Fibroblast of the aortic adventitia (primary cell): ENCODE results near the gene DNAH12. TPM values are rescaled to one million over a fixed set of nuclear protein-coding genes. Genes with fewer than 3 reads are reported as not detected.
"Not testable (repeated sequence)": the region's sequence is repeated elsewhere in the genome, so short reads cannot be mapped to it uniquely, and the experiment has no call there.

Source experiments
- DNase-seq: peaks from one replicate; pipeline ENCODE4 v3.0.0-alpha.2; 2010; ENCODE audit warnings: low read depth
- H3K4me3 ChIP-seq: 2 replicates; pipeline ENCODE4 v1.5.1; 2011; ENCODE audit warnings: low read depth, mild to moderate bottlenecking, control low read depth, low read length, moderate library complexity
- total RNA-seq: library from RNA; depleted of rRNA; stranded (reverse); fragments of >200 nt; gene quantifications from 2 replicates; pipeline ENCODE4 v1.2.3, GENCODE V29; 2012; ENCODE audit warnings: low replicate concordance
- TF ChIP-seq, protein P1 (sequence below): IDR thresholded peaks from 2 replicates; pipeline ENCODE4 v1.5.1; 2011; ENCODE audit warnings: mild to moderate bottlenecking, low read length, control low read depth, inconsistent platforms; ENCODE audit not compliant: insufficient read depth

Gene DNAH12
- total RNA-seq, 1 donor: 0.09 TPM

DNA sequence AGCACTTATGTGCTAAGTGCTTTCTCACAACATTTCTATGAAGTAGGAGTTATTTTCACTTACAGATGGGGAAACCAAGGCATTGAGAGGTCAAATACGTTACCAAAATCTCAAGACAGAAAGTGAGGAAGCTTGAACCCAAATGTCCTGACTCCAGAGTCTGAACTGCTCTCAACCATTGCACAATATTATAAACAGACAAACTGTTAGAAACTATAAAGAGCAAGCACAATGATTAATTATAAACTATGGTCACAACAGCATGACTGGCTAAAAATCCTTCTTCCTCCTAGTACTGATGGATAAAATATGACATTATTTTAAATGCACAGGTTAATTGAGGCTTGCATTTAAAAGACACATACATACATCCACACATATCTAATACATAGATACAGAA lies 173.8 kb downstream of the DNAH12 start:
- H3K4me3 ChIP-seq: no peak overlapping the region
- TF ChIP-seq, protein P1, sequence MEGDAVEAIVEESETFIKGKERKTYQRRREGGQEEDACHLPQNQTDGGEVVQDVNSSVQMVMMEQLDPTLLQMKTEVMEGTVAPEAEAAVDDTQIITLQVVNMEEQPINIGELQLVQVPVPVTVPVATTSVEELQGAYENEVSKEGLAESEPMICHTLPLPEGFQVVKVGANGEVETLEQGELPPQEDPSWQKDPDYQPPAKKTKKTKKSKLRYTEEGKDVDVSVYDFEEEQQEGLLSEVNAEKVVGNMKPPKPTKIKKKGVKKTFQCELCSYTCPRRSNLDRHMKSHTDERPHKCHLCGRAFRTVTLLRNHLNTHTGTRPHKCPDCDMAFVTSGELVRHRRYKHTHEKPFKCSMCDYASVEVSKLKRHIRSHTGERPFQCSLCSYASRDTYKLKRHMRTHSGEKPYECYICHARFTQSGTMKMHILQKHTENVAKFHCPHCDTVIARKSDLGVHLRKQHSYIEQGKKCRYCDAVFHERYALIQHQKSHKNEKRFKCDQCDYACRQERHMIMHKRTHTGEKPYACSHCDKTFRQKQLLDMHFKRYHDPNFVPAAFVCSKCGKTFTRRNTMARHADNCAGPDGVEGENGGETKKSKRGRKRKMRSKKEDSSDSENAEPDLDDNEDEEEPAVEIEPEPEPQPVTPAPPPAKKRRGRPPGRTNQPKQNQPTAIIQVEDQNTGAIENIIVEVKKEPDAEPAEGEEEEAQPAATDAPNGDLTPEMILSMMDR: no peak
- DNase-seq: no peak

- H3K4me3 ChIP-seq, DNase-seq: not testable (repeated sequence)
These were observed 179.1 kb downstream of the DNAH12 start for GRCh38 chr3:57365089-57365488.

DNA sequence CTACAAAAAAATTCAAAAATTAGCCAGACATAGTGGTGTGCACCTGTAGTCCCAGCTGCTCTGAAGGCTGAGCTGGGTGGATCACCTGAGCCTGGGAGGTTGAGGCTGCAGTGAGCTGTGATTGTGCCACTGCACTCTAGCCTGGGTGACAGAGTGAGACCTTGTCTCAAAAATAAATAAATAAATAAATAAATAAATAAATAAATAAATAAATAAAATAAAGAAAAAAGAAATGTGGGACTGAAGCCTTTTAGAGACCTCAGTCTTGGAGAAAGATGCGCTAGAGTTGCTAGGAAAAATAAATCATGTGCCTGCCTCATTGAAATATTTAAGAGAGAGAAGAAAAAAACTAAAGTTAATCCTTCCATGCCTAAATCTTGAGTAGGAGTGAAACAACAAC lies 187.9 kb downstream of the DNAH12 start:
- H3K4me3 ChIP-seq, DNase-seq: not testable (repeated sequence)

DNA sequence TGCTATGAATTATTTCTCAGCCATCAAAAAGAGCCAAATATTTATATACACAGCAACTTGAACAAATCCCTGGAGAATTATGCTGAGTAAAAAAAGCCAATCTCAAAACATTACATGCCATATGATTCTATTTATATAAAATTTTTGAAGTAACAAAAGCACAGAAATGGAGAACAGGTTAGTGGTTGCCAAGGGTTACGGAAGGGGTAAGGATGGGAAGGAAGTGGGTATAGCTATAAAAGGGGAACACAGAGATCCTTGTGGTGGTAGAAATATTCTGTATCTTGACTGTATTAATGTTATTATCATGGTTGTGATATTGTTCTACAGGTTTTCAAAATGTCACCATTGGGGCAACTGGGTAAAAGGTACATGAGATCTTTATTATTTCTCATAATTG lies 189.4 kb downstream of the DNAH12 start:
- DNase-seq: no peak
- no peak overlapping the region for H3K4me3 ChIP-seq
- TF ChIP-seq, protein P1: no peak

- no peak for DNase-seq
- TF ChIP-seq, protein P1: no peak
- H3K4me3 ChIP-seq: no peak overlapping the region
These were observed 193.9 kb downstream of the DNAH12 start for GRCh38 chr3:57350271-57350670.

- DNase-seq, H3K4me3 ChIP-seq: not testable (repeated sequence)
These were observed 205.0 kb downstream of the DNAH12 start for GRCh38 chr3:57339071-57339642.

DNA sequence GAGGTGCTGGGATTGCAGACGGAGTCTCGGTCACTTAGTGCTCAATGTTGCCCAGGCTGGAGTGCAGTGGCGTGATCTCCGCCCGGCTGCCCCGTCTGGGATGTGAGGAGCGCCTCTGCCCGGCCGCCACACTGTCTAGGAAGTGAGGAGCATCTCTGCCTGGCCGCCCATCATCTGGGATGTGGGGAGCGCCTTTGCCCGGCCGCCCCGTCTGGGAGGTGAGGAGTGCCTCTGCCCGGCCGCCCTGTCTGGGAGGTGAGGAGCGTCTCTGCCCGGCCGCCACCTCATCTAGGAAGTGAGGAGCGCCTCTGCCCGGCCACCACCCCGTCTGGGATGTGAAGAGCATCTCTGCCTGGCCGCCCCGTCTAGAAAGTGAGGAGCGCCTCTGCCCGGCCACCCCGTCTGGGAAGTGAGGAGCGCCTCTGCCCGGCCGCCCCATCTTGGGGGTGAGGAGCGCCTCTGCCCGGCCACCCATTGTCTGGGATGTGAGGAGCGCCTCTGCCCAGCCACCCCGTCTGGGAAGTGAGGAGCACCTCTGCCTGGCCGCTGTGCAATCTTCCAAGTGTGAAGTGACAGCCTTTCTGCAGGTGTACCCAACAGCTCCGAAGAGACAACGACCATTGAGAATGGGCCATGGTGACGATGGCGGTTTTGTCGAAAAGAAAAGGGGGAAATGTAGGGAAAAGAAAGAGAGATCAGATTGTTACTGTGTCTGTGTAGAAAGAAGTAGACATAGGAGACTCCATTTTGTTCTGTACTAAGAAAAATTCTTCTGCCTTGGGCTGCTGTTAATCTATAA lies 205.7 kb downstream of the DNAH12 start:
- not testable (repeated sequence) for DNase-seq, H3K4me3 ChIP-seq

GRCh38 chr3:57335283-57335938 lies 208.7 kb downstream of the DNAH12 start:
- H3K4me3 ChIP-seq: no peak overlapping the region
- TF ChIP-seq, protein P1: no peak
- no peak for DNase-seq
